ENCODE results near the gene CCDC148. TPM values are rescaled to one million over a fixed set of nuclear protein-coding genes. Genes with fewer than 3 reads are reported as not detected.

CCDC148 gene
- total and polyA plus RNA-seq, 2 donors (not counting 1 experiment from before 2014, with no cell fraction given) = not detected

GRCh38 chr2:158346032-158346431 lies 110.5 kb downstream of the CCDC148 start:
- no peaks in the 10 kb centered on the region for H3K79me2 ChIP-seq (ENCODE audit: control insufficient read depth, insufficient read depth, low read length)
- no peaks in the 10 kb centered on the region for H3K36me3 ChIP-seq (replicated peaks in 1 of 2; ENCODE audit: control extremely low read depth in 1 of 2, control insufficient read depth in 1 of 2, extremely low read depth in 1 of 2, insufficient read depth in 2 of 2, low read length in 1 of 2)
- Mint-ChIP-seq H3K27ac (no peak overlapping the region), H3K4me1 (no peaks in the 10 kb centered on the region), H3K4me3 (no peak overlapping the region), H3K27me3 (peaks cover 8% of the 10 kb centered on the region), H3K9me3 (ENCODE audit: insufficient read depth) (no peaks in the 10 kb centered on the region)
- H4K20me1 ChIP-seq (ENCODE audit: control insufficient read depth, insufficient read depth, low read length, poor library complexity, severe bottlenecking) = no peaks in the 10 kb centered on the region
- 86% methylated on average over 2 of the region's 2 CpGs for WGBS (ENCODE audit: insufficient coverage)
- H3K27me3 ChIP-seq (replicated peaks in 1 of 4; ENCODE audit: control extremely low read depth in 1 of 4, control insufficient read depth in 3 of 4, insufficient read depth in 4 of 4, low read length in 3 of 4) = no peaks in the 10 kb centered on the region
- CTCF ChIA-PET = no interaction called here
- intact Hi-C loops (cut with micrococcal nuclease) = no loop called here
- no peak for TF ChIP-seq CTCF (IDR thresholded peaks at IDR 0.05)
- no peak for TF ChIP-seq EZH2 (IDR thresholded peaks at IDR 0.05; ENCODE audit: borderline replicate concordance, insufficient read depth, low read depth, low read length, poor library complexity, severe bottlenecking)
- POLR2A ChIA-PET = no interaction called here
- ATAC-seq (ENCODE audit: low read depth) (no peak), DNase-seq (no peak)
- H3K4me1 ChIP-seq (ENCODE audit: control insufficient read depth in 2 of 2, insufficient read depth in 2 of 2, low read length in 2 of 2) = no peaks in the 10 kb centered on the region
- no peak overlapping the region for H2AFZ ChIP-seq (ENCODE audit: insufficient read depth, low read depth, low read length, poor library complexity, severe bottlenecking)
- no peak overlapping the region for H3K4me3 ChIP-seq (ENCODE audit: control extremely low read depth in 1 of 5, extremely low read depth in 1 of 5, insufficient read depth in 1 of 5, low read depth in 2 of 5, low read length in 4 of 5)
- no peak overlapping the region for H3K9ac ChIP-seq (ENCODE audit: low read length)
- H3K4me2 ChIP-seq (replicated peaks; ENCODE audit: low read depth, low read length, poor library complexity, severe bottlenecking) = no peak overlapping the region
- no peaks in the 10 kb centered on the region for H3K9me3 ChIP-seq (ENCODE audit: control extremely low read depth in 1 of 3, control insufficient read depth in 2 of 3, insufficient read depth in 1 of 3, low read length in 2 of 3)
- H3K27ac ChIP-seq (ENCODE audit: low read length in 2 of 2) = no peak overlapping the region

- H3K4me1 Mint-ChIP-seq = no peaks in the 10 kb centered on the region
- H3K27me3 Mint-ChIP-seq = peaks cover 4% of the 10 kb centered on the region
- ChIA-PET CTCF (no interaction called here), POLR2A (no interaction called here)
- Histone ChIP-seq H3K4me3 (ENCODE audit: control extremely low read depth in 1 of 5, extremely low read depth in 1 of 5, insufficient read depth in 1 of 5, low read depth in 2 of 5, low read length in 4 of 5) (no peak overlapping the region), H3K4me1 (ENCODE audit: control insufficient read depth in 2 of 2, insufficient read depth in 2 of 2, low read length in 2 of 2) (no peaks in the 10 kb centered on the region), H3K27me3 (replicated peaks in 1 of 4; ENCODE audit: control extremely low read depth in 1 of 4, control insufficient read depth in 3 of 4, insufficient read depth in 4 of 4, low read length in 3 of 4) (peaks cover 0 to 4% (median 0%) of the 10 kb centered on the region in 4 experiments), H3K4me2 (replicated peaks; ENCODE audit: low read depth, low read length, poor library complexity, severe bottlenecking) (no peak overlapping the region), H4K20me1 (ENCODE audit: control insufficient read depth, insufficient read depth, low read length, poor library complexity, severe bottlenecking) (no peaks in the 10 kb centered on the region), H3K27ac (ENCODE audit: low read length in 2 of 2) (no peak overlapping the region), H3K9ac (ENCODE audit: low read length) (no peak overlapping the region), H3K79me2 (ENCODE audit: control insufficient read depth, insufficient read depth, low read length) (no peaks in the 10 kb centered on the region), H2AFZ (ENCODE audit: insufficient read depth, low read depth, low read length, poor library complexity, severe bottlenecking) (no peak overlapping the region), H3K36me3 (replicated peaks in 1 of 2; ENCODE audit: control extremely low read depth in 1 of 2, control insufficient read depth in 1 of 2, extremely low read depth in 1 of 2, insufficient read depth in 2 of 2, low read length in 1 of 2) (no peaks in the 10 kb centered on the region), H3K9me3 (ENCODE audit: control extremely low read depth in 1 of 3, control insufficient read depth in 2 of 3, insufficient read depth in 1 of 3, low read length in 2 of 3) (no peaks in the 10 kb centered on the region)
- no peak overlapping the region for H3K27ac Mint-ChIP-seq
- no peak for TF ChIP-seq EZH2 (IDR thresholded peaks at IDR 0.05; ENCODE audit: borderline replicate concordance, insufficient read depth, low read depth, low read length, poor library complexity, severe bottlenecking)
- no peak for TF ChIP-seq CTCF (IDR thresholded peaks at IDR 0.05)
- ATAC-seq (ENCODE audit: low read depth) = no peak
- intact Hi-C loops (cut with micrococcal nuclease) = no loop called here
- H3K9me3 Mint-ChIP-seq (ENCODE audit: insufficient read depth) = peaks cover 2% of the 10 kb centered on the region
- no peak overlapping the region for H3K4me3 Mint-ChIP-seq
- DNase-seq = no peak
Observed at GRCh38 chr2:158339513-158339912, 117.0 kb downstream of the CCDC148 start.
